Mesenchymal stem cell (in vitro differentiated cells and primary cell): Measurements from ENCODE around the gene TMOD2.
A peak's percentile ranks its signal among the peaks of the same experiment; 100 is the strongest.
"Not testable (repeated sequence)": the region's sequence is repeated elsewhere in the genome, so short reads cannot be mapped to it uniquely, and the experiment has no call there.

ENCODE experiments used
- DNase-seq: peaks from one replicate; pipeline ENCODE4 v3.0.0-alpha.2; 2013
- H2AFZ ChIP-seq: one replicate; pipeline ENCODE4 v1.6.1; 2013; ENCODE audit warnings: low read depth, mild to moderate bottlenecking, control low read depth, inconsistent platforms, low read length, moderate library complexity
- H2AK5ac ChIP-seq: 2 replicates; pipeline ENCODE4 v1.6.1; 2013; ENCODE audit warnings: low read length, moderate library complexity, mild to moderate bottlenecking, inconsistent platforms; ENCODE audit not compliant: severe bottlenecking
- H2BK120ac ChIP-seq: one replicate; pipeline ENCODE4 v1.6.1; 2013; ENCODE audit warnings: low read depth, mild to moderate bottlenecking, inconsistent platforms, low read length, moderate library complexity
- H2BK12ac ChIP-seq, 2 experiments: one replicate each; pipeline ENCODE4 v1.6.1; 2013; ENCODE audit warnings: inconsistent platforms in 2 of 2, low read length in 2 of 2, mild to moderate bottlenecking in 2 of 2, moderate library complexity in 2 of 2, control low read depth in 1 of 2
- H2BK15ac ChIP-seq: one replicate; pipeline ENCODE4 v1.6.1; 2013; ENCODE audit warnings: mild to moderate bottlenecking, low read depth, inconsistent platforms; ENCODE audit not compliant: poor library complexity, severe bottlenecking
- H2BK5ac ChIP-seq: 2 replicates; pipeline ENCODE4 v1.6.1; 2013; ENCODE audit warnings: low read depth, mild to moderate bottlenecking, low read length, control low read depth, inconsistent platforms; ENCODE audit not compliant: poor library complexity, severe bottlenecking
- H3K14ac ChIP-seq, 2 experiments: one replicate each; pipeline ENCODE4 v1.6.1; 2013; ENCODE audit warnings: inconsistent platforms in 2 of 2, low read length in 2 of 2, control low read depth in 1 of 2, mild to moderate bottlenecking in 1 of 2, moderate library complexity in 1 of 2
- H3K18ac ChIP-seq, 2 experiments: one replicate each; pipeline ENCODE4 v1.6.1; 2013; ENCODE audit warnings: inconsistent platforms in 2 of 2, low read length in 2 of 2, control low read depth in 1 of 2, low read depth in 1 of 2, mild to moderate bottlenecking in 1 of 2
- H3K23ac ChIP-seq, 2 experiments: one replicate each; pipeline ENCODE4 v1.6.1; 2013; ENCODE audit warnings: inconsistent platforms in 2 of 2, low read length in 2 of 2, mild to moderate bottlenecking in 2 of 2, moderate library complexity in 2 of 2, control low read depth in 1 of 2
- H3K27ac ChIP-seq: 2 replicates; pipeline ENCODE4 v1.5.1; 2013; ENCODE audit warnings: mild to moderate bottlenecking, moderate library complexity, low read length, control low read depth, inconsistent platforms; ENCODE audit not compliant: poor library complexity, severe bottlenecking
- H3K27me3 ChIP-seq, 2 experiments: 2 replicates each; pipeline versions ENCODE4 v1.6.1 to v1.7.0; 2013; ENCODE audit warnings: low read length in 2 of 2, mild to moderate bottlenecking in 2 of 2, moderate library complexity in 2 of 2, control low read depth in 1 of 2, inconsistent platforms in 1 of 2; ENCODE audit not compliant: control insufficient read depth in 1 of 2, insufficient read depth in 1 of 2
- H3K36me3 ChIP-seq, 2 experiments: 2 replicates each; pipeline versions ENCODE4 v1.6.1 to v1.7.0; 2013; ENCODE audit warnings: low read length in 2 of 2, control low read depth in 1 of 2, inconsistent platforms in 1 of 2, low read depth in 1 of 2, mild to moderate bottlenecking in 1 of 2; ENCODE audit not compliant: insufficient read depth in 2 of 2, control insufficient read depth in 1 of 2
- H3K4ac ChIP-seq, 2 experiments: one replicate each; pipeline ENCODE4 v1.6.1; 2013; ENCODE audit warnings: inconsistent platforms in 2 of 2, low read length in 2 of 2, mild to moderate bottlenecking in 2 of 2, moderate library complexity in 2 of 2, control low read depth in 1 of 2, low read depth in 1 of 2
- H3K4me1 ChIP-seq: 2 replicates; pipeline ENCODE4 v1.6.1; 2013; ENCODE audit warnings: low read depth, low read length, control low read depth; ENCODE audit not compliant: control insufficient read depth, insufficient read depth
- H3K4me2 ChIP-seq: 2 replicates; pipeline ENCODE4 v1.6.1; 2013; ENCODE audit warnings: low read length, mild to moderate bottlenecking, inconsistent platforms; ENCODE audit not compliant: poor library complexity, severe bottlenecking
- H3K4me3 ChIP-seq, 2 experiments: 2 replicates each; pipeline versions ENCODE4 v1.5.1 to v1.7.0; 2013; ENCODE audit warnings: low read length in 2 of 2, mild to moderate bottlenecking in 2 of 2, control low read depth in 1 of 2, low read depth in 1 of 2; ENCODE audit not compliant: insufficient read depth in 1 of 2
- H3K79me1 ChIP-seq: replicated peaks from 2 replicates; pipeline ENCODE4 v1.6.1; 2013; ENCODE audit warnings: mild to moderate bottlenecking, control low read depth, low read length, inconsistent platforms; ENCODE audit not compliant: poor library complexity, severe bottlenecking
- H3K9ac ChIP-seq: 2 replicates; pipeline ENCODE4 v1.7.0; 2013; ENCODE audit warnings: mild to moderate bottlenecking, low read length, moderate library complexity
- H3K9me3 ChIP-seq: 2 replicates; pipeline ENCODE4 v1.7.0; 2013; ENCODE audit warnings: mild to moderate bottlenecking, low read length; ENCODE audit not compliant: control insufficient read depth
- H4K8ac ChIP-seq: one replicate; pipeline ENCODE4 v1.6.1; 2013; ENCODE audit warnings: inconsistent platforms, mild to moderate bottlenecking, low read length, moderate library complexity
- H4K91ac ChIP-seq: one replicate; pipeline ENCODE4 v1.6.1; 2013; ENCODE audit warnings: mild to moderate bottlenecking, low read length, inconsistent platforms
- WGBS: methylation state at CpG from one replicate; pipeline ENCODE4 v1.1.7; 2013; ENCODE audit warnings: mixed read lengths; 5-methylcytosine and 5-hydroxymethylcytosine counted together

TMOD2 gene

DNA sequence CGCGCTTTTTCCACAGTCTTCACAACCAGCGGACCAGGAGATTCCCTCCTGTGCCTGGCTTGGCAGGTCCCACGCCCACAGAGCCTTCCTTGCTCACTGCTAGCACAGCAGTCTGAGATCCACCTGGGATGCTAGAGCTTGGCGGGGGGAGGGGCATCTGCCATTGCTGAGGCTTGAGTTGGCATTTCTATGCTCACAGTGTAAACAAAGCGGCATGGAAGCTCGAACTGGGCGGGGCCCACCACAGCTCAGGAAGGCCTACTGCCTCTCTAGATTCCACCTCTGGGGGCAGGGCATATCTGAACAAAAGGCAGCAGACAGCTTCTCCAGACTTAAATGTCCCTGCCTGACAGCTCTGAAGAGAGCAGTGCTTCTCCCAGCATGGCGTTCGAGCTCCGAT is 35.7 kb downstream of the TMOD2 start:
- not testable (repeated sequence) for H2BK120ac ChIP-seq, H3K4ac ChIP-seq, H3K23ac ChIP-seq, H3K9me3 ChIP-seq, H3K27me3 ChIP-seq, H3K18ac ChIP-seq, H2AFZ ChIP-seq, H2AK5ac ChIP-seq, H2BK12ac ChIP-seq, H3K79me1 ChIP-seq, DNase-seq, H3K4me2 ChIP-seq, H2BK15ac ChIP-seq, H3K27ac ChIP-seq, H3K9ac ChIP-seq, H3K4me1 ChIP-seq, H2BK5ac ChIP-seq, H3K14ac ChIP-seq, H4K8ac ChIP-seq, H4K91ac ChIP-seq, H3K4me3 ChIP-seq
- WGBS = 72% methylated on average over 11 of the region's 11 CpGs
- peaks cover 0 to 45% of the 10 kb centered on the region in 2 experiments for H3K36me3 ChIP-seq

DNA sequence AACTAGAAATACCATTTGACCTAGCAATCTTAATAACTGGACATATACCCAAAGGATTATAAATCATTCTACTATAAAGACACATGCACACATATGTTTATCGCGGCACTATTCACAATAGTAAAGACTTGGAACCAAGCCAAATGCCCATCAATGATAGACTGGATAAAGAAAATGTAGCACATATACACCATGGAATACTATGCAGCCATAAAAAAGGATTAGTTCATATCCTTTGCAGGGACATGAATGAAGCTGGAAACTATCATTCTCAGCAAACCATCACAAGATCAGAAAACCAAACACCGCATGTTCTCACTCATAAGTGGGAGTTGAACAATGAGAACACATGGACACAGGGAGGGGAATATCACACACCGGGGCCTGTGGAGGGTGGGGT is 41.1 kb downstream of the TMOD2 start:
- H2BK12ac ChIP-seq, H3K18ac ChIP-seq, H2BK15ac ChIP-seq, H2AFZ ChIP-seq, H2AK5ac ChIP-seq, H3K27me3 ChIP-seq, DNase-seq, H3K4me1 ChIP-seq, H3K4me2 ChIP-seq, H3K9me3 ChIP-seq, H2BK5ac ChIP-seq, H2BK120ac ChIP-seq, H3K14ac ChIP-seq, H3K27ac ChIP-seq, H4K8ac ChIP-seq, H3K23ac ChIP-seq, H3K4ac ChIP-seq, H3K79me1 ChIP-seq, H3K4me3 ChIP-seq, H4K91ac ChIP-seq, H3K36me3 ChIP-seq, H3K9ac ChIP-seq: not testable (repeated sequence)
- 97% methylated on average over 4 of the region's 4 CpGs for WGBS

DNA sequence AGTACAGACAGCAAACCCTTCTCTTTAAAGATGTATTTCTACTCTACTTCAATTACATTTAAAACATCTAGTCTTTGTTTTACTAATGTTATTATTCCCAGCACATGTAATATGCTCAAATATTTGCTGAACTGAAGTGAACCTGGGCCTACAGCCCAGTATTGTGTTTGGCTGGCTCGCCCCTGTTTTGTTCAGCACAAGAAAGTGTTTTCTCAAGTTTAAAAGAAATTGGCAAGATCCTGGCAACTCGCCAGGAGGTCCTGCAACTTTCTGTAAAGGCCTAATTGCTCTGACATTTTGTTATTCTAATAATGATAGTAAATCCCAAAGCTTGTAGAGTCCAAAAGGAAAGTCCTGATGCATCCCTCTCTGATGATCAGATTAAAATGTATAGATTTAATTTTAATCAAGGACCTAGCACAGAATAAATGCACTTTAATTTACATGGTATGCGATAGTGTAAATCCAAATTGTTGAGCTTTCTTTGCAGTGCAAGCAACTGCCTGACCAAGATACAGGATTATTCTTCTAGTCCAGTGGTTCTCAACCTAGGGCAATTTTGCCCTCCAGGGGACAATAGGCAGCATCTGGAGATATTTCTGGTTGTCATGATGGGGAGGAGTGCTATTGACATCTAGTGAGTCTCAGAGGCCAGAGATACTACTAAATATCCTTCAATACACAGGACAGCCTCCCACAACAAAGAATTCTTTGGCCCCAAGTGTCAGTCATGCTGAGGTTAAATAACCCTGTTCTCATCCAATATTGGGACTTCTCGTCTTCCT is 42.3 kb downstream of the TMOD2 start:
- peaks cover 4% of the 10 kb centered on the region for H3K4me1 ChIP-seq
- no peak overlapping the region for H3K9ac ChIP-seq
- H3K27me3 ChIP-seq = no peaks in the 10 kb centered on the region
- H3K36me3 ChIP-seq = peaks cover 0 to 7% of the 10 kb centered on the region in 2 experiments
- H2BK15ac ChIP-seq = no peak overlapping the region
- no peaks in the 10 kb centered on the region for H3K79me1 ChIP-seq
- H2BK12ac ChIP-seq = no peak overlapping the region
- H2BK5ac ChIP-seq = no peak overlapping the region
- H3K4ac ChIP-seq = no peak overlapping the region
- H2BK120ac ChIP-seq = no peak overlapping the region
- H3K23ac ChIP-seq = no peak overlapping the region
- H3K9me3 ChIP-seq = no peaks in the 10 kb centered on the region
- no peak overlapping the region for H3K27ac ChIP-seq
- H4K8ac ChIP-seq = no peak overlapping the region
- H3K4me2 ChIP-seq = no peak overlapping the region
- 95% methylated on average over 3 of the region's 4 CpGs for WGBS
- no peak for DNase-seq
- H3K4me3 ChIP-seq = no peak overlapping the region
- H3K18ac ChIP-seq = no peak overlapping the region
- no peak overlapping the region for H2AK5ac ChIP-seq
- H2AFZ ChIP-seq = no peak overlapping the region
- no peak overlapping the region for H3K14ac ChIP-seq
- no peak overlapping the region for H4K91ac ChIP-seq

DNA sequence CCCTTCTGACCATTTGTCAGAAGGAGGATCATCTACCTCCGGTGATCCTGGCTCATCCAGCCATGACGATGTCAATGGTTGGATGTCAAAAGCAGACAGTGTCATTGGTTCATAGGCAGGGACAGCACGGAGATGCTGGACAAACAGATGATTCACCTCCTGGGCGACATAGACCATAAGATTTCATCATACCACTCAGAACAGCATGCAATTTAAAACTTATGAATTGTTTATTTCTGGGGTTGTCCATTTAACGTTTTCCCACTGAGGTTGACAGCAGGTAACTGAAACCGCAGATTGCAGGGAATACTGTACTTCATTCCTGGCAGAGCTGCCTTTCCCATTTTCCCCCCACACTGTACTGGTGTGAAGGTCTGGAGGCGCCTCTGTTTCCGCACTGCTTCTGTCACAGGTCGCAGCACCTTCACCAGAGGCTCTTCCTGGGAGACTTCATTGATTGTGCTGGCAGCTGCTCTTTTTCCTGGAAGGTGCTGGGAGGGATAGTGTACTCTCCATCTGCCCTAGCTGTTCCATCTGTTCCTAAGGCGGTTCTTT is 45.5 kb downstream of the TMOD2 start:
- no peaks in the 10 kb centered on the region for H3K79me1 ChIP-seq
- H3K9ac ChIP-seq = no peak overlapping the region
- WGBS = 79% methylated on average over 9 of the region's 10 CpGs
- H3K4me2 ChIP-seq = no peak overlapping the region
- H2AFZ ChIP-seq = no peak overlapping the region
- no peak overlapping the region for H3K18ac ChIP-seq
- H3K14ac ChIP-seq = no peak overlapping the region
- H2BK120ac ChIP-seq = no peak overlapping the region
- H3K36me3 ChIP-seq = peaks cover 0 to 21% of the 10 kb centered on the region in 2 experiments
- no peaks in the 10 kb centered on the region for H3K9me3 ChIP-seq
- peaks cover 4% of the 10 kb centered on the region for H3K4me1 ChIP-seq
- no peak overlapping the region for H3K23ac ChIP-seq
- no peak overlapping the region for H3K27ac ChIP-seq
- H3K4ac ChIP-seq = no peak overlapping the region
- DNase-seq = peak; percentile 61
- no peaks in the 10 kb centered on the region for H3K27me3 ChIP-seq
- no peak overlapping the region for H2BK12ac ChIP-seq
- H2AK5ac ChIP-seq = no peak overlapping the region
- no peak overlapping the region for H4K8ac ChIP-seq
- H2BK5ac ChIP-seq = no peak overlapping the region
- no peak overlapping the region for H4K91ac ChIP-seq
- no peak overlapping the region for H3K4me3 ChIP-seq
- H2BK15ac ChIP-seq = no peak overlapping the region
